GM08714 (cell line): ENCODE data around the gene CES2.
"Not testable (repeated sequence)": the region's sequence is repeated elsewhere in the genome, so short reads cannot be mapped to it uniquely, and the experiment has no call there.

Experiments used
- H3K4me3 ChIP-seq: fragments of 200-500 bp; sonication (Bioruptor generic); 2 replicates; pipeline ENCODE4 v1.5.1; 2014; ENCODE audit warnings: mild to moderate bottlenecking, low read length, inconsistent platforms
- ZNF274 ChIP-seq: IDR thresholded peaks from 2 replicates; pipeline ENCODE4 v1.6.1; 2012; ENCODE audit warnings: mild to moderate bottlenecking, low read depth, low read length

Gene CES2

DNA sequence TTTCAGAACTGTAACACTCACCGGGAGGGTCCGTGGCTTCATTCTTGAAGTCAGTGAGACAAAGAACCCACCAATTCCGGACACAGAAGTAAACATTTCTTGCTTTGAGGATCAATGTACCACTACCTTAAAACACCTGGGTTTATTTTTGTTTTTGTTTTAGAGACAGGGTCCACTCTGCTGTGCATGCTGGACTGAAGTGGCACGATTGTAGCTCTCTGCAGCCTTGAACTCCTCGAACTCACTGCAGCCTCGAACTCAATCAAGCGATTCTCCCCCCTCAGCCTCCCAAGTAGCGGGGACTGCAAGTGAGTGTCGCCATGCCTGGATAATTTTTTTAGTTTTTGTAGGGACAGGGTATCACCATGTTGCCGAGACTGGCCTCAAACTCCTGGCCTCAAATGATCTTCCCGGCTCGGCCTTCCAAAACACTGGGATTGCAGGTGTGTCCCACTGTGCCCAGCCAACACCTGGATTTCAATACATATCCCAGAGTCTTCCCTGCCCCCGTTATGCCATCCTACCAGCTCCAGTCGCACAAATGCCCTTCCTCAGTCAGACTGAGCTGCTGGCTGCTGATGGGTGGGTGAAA, 40.1 kb downstream of the CES2 start:
- no peak for TF ChIP-seq ZNF274
- H3K4me3 ChIP-seq, result no peak overlapping the region

DNA sequence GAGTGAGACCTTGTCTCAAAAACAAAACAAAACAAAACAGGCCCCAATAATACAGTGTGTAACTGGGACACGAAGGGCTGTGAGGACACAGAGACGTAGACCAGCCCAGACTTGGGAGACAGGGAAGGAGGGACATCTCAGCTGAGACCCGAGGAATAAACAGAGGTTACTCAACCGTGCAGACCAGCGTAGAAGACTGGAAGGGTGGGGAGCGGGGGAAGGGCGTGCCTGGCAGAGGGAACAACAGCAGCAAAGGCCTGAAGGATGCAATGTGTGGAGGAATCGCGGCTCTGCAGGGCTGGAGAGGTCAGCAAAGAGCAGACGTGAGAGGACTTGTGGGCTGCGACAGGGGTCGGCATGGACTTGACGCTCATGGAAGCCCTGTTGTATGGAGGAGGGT, 41.4 kb downstream of the CES2 start:
- TF ChIP-seq ZNF274, result no peak
- H3K4me3 ChIP-seq, result no peak overlapping the region

- TF ChIP-seq ZNF274, result no peak
- no peak overlapping the region for H3K4me3 ChIP-seq
Measured at GRCh38 chr16:66977341-66978113, 42.2 kb downstream of the CES2 start.

DNA sequence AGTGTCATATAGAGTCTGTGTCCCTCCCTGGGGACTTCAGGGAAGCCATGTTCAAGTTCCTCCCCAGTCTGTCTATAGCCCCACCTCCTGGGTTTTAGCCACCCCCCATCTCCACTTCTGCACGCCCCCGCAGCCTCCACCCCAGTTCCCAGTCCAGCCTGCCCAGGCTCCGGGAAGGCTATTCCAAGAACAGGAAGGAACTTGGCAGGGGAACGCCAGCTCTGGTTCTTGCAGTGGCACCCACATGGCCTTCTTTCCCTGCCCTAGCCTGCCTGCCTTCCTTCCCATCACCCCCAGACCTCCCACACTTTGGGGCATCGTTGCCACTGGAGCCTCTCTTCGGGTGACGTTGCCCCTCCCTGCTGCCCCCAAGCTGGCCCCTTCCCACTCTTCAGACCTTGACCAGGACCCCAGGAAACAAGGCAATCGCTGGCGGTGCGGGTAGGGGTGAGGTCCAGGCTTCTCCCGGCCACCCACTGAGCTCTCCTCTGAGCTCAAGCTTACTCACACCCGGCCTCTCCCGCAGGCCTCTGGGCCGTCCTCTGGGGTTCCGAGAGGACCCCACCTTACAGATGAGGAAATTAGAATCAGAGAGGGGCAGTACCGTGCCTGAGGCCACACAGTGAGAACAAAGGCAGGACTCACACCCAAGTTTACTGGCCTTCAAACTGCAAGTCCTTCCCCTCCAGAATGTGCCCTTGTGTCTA, 43.8 kb downstream of the CES2 start:
- TF ChIP-seq ZNF274, result no peak
- H3K4me3 ChIP-seq, result no peak overlapping the region

GRCh38 chr16:66983033-66983432, 47.7 kb downstream of the CES2 start:
- H3K4me3 ChIP-seq, result no peak overlapping the region
- TF ChIP-seq ZNF274, result no peak

DNA sequence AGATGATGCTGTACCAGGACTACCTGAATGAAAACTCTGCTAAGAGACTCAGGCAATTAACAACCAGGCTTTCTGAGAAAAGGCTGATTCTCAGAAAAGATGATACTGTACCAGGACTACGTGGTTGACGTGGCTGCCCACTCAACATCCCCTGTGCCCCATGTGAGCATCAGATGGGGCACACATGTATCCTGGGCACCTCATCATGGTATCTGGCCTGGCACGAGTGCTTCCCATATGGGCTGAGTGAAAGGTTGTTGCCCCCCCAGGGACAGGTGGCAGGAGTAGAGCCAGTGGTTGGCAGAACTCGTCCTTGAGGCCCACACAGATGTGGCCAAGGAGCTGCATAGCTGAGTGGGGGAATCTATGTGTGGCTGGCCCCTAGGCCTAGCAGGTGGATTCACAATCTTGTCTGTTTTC, 49.6 kb downstream of the CES2 start:
- TF ChIP-seq ZNF274, result no peak

DNA sequence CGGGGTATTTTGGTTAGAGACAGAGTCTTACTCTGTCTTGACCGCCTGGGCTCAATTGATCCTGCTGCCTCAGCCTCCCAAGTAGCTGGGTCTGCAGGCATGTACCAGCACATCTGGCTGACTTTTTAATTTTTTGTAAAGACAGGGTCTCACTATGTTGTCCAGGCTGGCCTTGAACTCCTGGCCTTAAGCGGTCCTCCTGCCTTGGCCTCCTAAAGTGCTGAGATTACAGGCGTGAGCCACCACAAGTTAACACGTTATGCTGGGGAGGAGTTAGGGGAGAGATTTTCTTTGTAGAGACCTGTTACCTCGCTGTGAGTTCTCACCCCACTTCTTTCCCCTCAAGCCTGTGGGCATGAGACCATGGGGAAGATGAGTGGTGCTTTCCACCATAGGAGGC, 51.2 kb downstream of the CES2 start:
- no peak overlapping the region for H3K4me3 ChIP-seq
- TF ChIP-seq ZNF274, result no peak

More for the DNA sequence above, 49.6 kb downstream of the CES2 start:
- H3K4me3 ChIP-seq, result no peak overlapping the region

GRCh38 chr16:66988197-66988788, 53.0 kb downstream of the CES2 start, which contains the start of gene CES4A:
Gene CES4A (plus strand): TSS chr16:66988589. CDS start chr16:66988773, 184 bp downstream.
- TF ChIP-seq ZNF274, result no peak
- H3K4me3 ChIP-seq, result no peak within 1 kb of the TSS

DNA sequence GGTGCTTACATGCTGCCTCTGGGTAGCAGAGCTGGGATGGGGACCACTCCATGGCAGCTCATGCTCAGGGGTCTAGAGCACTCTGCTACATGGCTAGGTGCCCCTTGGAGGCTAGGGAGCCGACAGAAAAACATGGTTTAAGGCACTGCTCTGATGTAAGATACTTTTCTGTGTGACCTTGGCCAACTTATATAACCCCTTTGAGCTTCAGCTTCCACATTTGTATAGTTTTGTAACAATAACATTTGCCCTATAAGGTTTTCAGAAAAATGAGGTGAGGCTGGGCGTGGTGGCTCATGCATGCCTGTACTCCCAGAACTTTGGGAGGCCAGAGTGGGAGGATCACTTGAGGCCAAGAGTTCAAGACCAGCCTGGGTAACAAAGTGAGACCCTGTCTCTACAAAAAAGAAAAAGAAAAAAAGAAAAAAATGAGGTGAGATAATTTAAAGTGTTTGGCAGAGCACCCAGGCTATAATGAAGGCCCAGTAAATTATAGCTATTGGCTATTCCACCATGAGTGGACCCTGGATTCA, 56.3 kb downstream of the CES2 start:
- no peak overlapping the region for H3K4me3 ChIP-seq
- TF ChIP-seq ZNF274, result no peak

DNA sequence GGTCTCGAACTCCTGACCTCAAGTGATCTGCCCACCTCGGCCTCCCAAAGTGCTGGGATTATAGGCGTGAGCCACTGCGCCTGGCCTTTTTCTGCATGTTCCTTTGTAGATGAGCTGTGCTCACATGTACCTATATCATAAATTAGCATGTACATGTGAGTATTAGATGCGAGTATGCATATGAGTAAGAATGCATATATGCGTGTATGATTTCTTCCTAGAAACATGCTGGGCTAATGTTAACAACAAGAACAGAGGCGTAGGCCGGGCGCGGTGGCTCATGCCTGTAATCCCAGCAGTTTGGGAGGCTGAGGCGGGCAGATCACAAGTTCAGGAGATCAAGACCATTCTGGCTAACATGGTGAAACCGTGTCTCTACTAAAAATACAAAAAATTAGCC, 58.2 kb downstream of the CES2 start:
- H3K4me3 ChIP-seq, result not testable (repeated sequence)
